IMR-90 (cell line): ENCODE results near the gene SRGAP3. TPM values are rescaled to one million over a fixed set of nuclear protein-coding genes. Genes with fewer than 3 reads are reported as not detected.

Experiments used
- ATAC-seq: fragments of 200-7000 bp; cut with Tn5 transposase; 2 replicates; pipeline ENCODE4 v1.9.1; 2020; ENCODE audit warnings: low read depth, mild to moderate bottlenecking, moderate library complexity
- BruUV-seq: library from RNA; stranded (reverse); fragments of 400-500 nt; replicated peaks from 2 replicates; lab custom pipeline; 2021; lab: Mats Ljungman, UMichigan
- CTCF ChIA-PET: fragments of 300-600 bp; formaldehyde crosslinking; extraction: SDS; loops from one replicate; lab custom pipeline; 2021; ENCODE audit warnings: antibody characterized with exemption; lab: Yijun Ruan, JAX
- POLR2A ChIA-PET: fragments of 300-600 bp; sonication (Branson Sonifier 250); formaldehyde crosslinking; loops from one replicate; lab custom pipeline; 2022; ENCODE audit warnings: antibody characterized with exemption; ENCODE audit not compliant: unreplicated experiment; lab: Charles Lee
- DNase-seq: peaks from one replicate; pipeline ENCODE4 v3.0.0; 2013
- H2AFZ ChIP-seq: replicated peaks from 2 replicates; pipeline ENCODE3; 2013; ENCODE audit warnings: low read length, mild to moderate bottlenecking; ENCODE audit not compliant: poor library complexity
- H2AK5ac ChIP-seq: 2 replicates; pipeline ENCODE4 v1.6.1; 2013; ENCODE audit warnings: low read depth, low read length, inconsistent platforms
- H2AK9ac ChIP-seq: replicated peaks from 2 replicates; pipeline ENCODE3; 2013; ENCODE audit warnings: mild to moderate bottlenecking, low read depth, low read length, moderate library complexity; ENCODE audit not compliant: poor library complexity
- H2BK120ac ChIP-seq: 2 replicates; pipeline ENCODE4 v1.6.1; 2013; ENCODE audit warnings: low read depth, low read length, inconsistent platforms
- H2BK15ac ChIP-seq: 3 replicates; pipeline ENCODE4 v1.6.1; 2013; ENCODE audit warnings: low read depth, low read length, inconsistent platforms
- H2BK20ac ChIP-seq: 2 replicates; pipeline ENCODE4 v1.6.1; 2013; ENCODE audit warnings: low read depth, mild to moderate bottlenecking, inconsistent platforms, low read length, moderate library complexity
- H2BK5ac ChIP-seq: 2 replicates; pipeline ENCODE4 v1.6.1; 2013; ENCODE audit warnings: mild to moderate bottlenecking, low read depth, low read length, inconsistent platforms; ENCODE audit not compliant: poor library complexity, severe bottlenecking
- H3K14ac ChIP-seq: replicated peaks from 2 replicates; pipeline ENCODE4 v1.6.1; 2013; ENCODE audit warnings: low read depth, low read length, inconsistent platforms
- H3K18ac ChIP-seq: 2 replicates; pipeline ENCODE4 v1.6.1; 2013; ENCODE audit warnings: low read depth, low read length, control low read depth
- H3K23ac ChIP-seq: 2 replicates; pipeline ENCODE4 v1.6.1; 2013; ENCODE audit warnings: low read depth, low read length, inconsistent platforms
- H3K27ac ChIP-seq: 2 replicates; pipeline ENCODE4 v1.5.1; 2013; ENCODE audit warnings: mild to moderate bottlenecking, control low read depth, low read length; ENCODE audit not compliant: insufficient read depth
- H3K27me3 ChIP-seq: 2 replicates; pipeline ENCODE4 v1.6.1; 2013; ENCODE audit warnings: low read length; ENCODE audit not compliant: control insufficient read depth, insufficient read depth
- H3K36me3 ChIP-seq: 2 replicates; pipeline ENCODE4 v1.6.1; 2013; ENCODE audit warnings: low read length, mixed read lengths; ENCODE audit not compliant: control insufficient read depth, insufficient read depth
- H3K4ac ChIP-seq: 2 replicates; pipeline ENCODE4 v1.6.1; 2013; ENCODE audit warnings: low read depth, low read length, inconsistent platforms
- H3K4me1 ChIP-seq: 2 replicates; pipeline ENCODE4 v1.6.1; 2013; ENCODE audit warnings: low read length, mixed read lengths; ENCODE audit not compliant: control insufficient read depth, insufficient read depth
- H3K4me2 ChIP-seq: 2 replicates; pipeline ENCODE4 v1.6.1; 2013; ENCODE audit warnings: low read depth, mild to moderate bottlenecking, control low read depth, low read length, moderate library complexity
- H3K4me3 ChIP-seq: 2 replicates; pipeline ENCODE4 v1.5.1; 2013; ENCODE audit warnings: low read depth, mild to moderate bottlenecking, control low read depth, low read length, moderate library complexity; ENCODE audit not compliant: insufficient read depth
- H3K56ac ChIP-seq: 2 replicates; pipeline ENCODE4 v1.6.1; 2013; ENCODE audit warnings: low read length, inconsistent platforms; ENCODE audit not compliant: insufficient read depth; ENCODE audit errors: extremely low read depth
- H3K79me1 ChIP-seq, 2 experiments: 2 replicates each; pipeline ENCODE4 v1.6.1; 2013; ENCODE audit warnings: low read length in 2 of 2, inconsistent platforms in 1 of 2, low read depth in 1 of 2
- H3K9ac ChIP-seq: 2 replicates; pipeline ENCODE4 v1.6.1; 2013; ENCODE audit warnings: low read depth, low read length, control low read depth
- H3K9me1 ChIP-seq: 2 replicates; pipeline ENCODE4 v1.6.1; 2013; ENCODE audit warnings: low read length, inconsistent platforms; ENCODE audit not compliant: insufficient read depth
- H3K9me3 ChIP-seq: 2 replicates; pipeline ENCODE4 v1.6.1; 2013; ENCODE audit warnings: low read length; ENCODE audit not compliant: control insufficient read depth, insufficient read depth
- H4K20me1 ChIP-seq: 2 replicates; pipeline ENCODE4 v1.6.1; 2013; ENCODE audit warnings: low read length, inconsistent platforms; ENCODE audit not compliant: insufficient read depth
- H4K5ac ChIP-seq: 2 replicates; pipeline ENCODE4 v1.6.1; 2013; ENCODE audit warnings: mild to moderate bottlenecking, low read depth, low read length, control low read depth
- H4K8ac ChIP-seq, 2 experiments: 2 replicates each; pipeline ENCODE4 v1.6.1; 2013; ENCODE audit warnings: low read depth in 2 of 2, low read length in 2 of 2, control low read depth in 1 of 2, inconsistent platforms in 1 of 2
- H4K91ac ChIP-seq: 2 replicates; pipeline ENCODE4 v1.6.1; 2013; ENCODE audit warnings: low read depth, low read length, inconsistent platforms; ENCODE audit not compliant: insufficient read depth
- BHLHE40 ChIP-seq: fragments of 150-350 bp; IDR thresholded peaks from 2 replicates; pipeline ENCODE4 v1.6.1; 2016; ENCODE audit warnings: mild to moderate bottlenecking, low read depth, low read length
- CEBPB ChIP-seq: IDR thresholded peaks from 2 replicates; pipeline ENCODE4 v1.6.1; 2012; ENCODE audit warnings: low read depth, low read length, improper control_type of control experiment
- CHD1 ChIP-seq: IDR thresholded peaks from 2 replicates; pipeline ENCODE4 v1.6.1; 2012; ENCODE audit warnings: low read depth, low read length, improper control_type of control experiment
- CTCF ChIP-seq: conservative IDR thresholded peaks from 2 replicates; pipeline ENCODE4 v1.5.1; 2012; ENCODE audit warnings: mild to moderate bottlenecking, low read depth, low read length, improper control_type of control experiment
- FOS ChIP-seq: fragments of 150-350 bp; IDR thresholded peaks from 2 replicates; pipeline ENCODE4 v1.6.1; 2016; ENCODE audit warnings: low read depth, low read length
- MAFK ChIP-seq: IDR thresholded peaks from 2 replicates; pipeline ENCODE4 v1.6.1; 2012; ENCODE audit warnings: low read depth, low read length, improper control_type of control experiment
- MAZ ChIP-seq: IDR thresholded peaks from 2 replicates; pipeline ENCODE4 v1.6.1; 2012; ENCODE audit warnings: low read depth, mild to moderate bottlenecking, low read length, improper control_type of control experiment, moderate library complexity, borderline replicate concordance
- MXI1 ChIP-seq: IDR thresholded peaks from 2 replicates; pipeline ENCODE4 v1.6.1; 2012; ENCODE audit warnings: low read depth, mild to moderate bottlenecking, low read length, moderate library complexity, borderline replicate concordance
- NFE2L2 ChIP-seq: fragments of 150-350 bp; IDR thresholded peaks from 2 replicates; pipeline ENCODE4 v1.6.1; 2016; ENCODE audit warnings: low read depth, mild to moderate bottlenecking, low read length
- POLR2A ChIP-seq: IDR thresholded peaks from 2 replicates; pipeline ENCODE4 v1.6.1; 2012; ENCODE audit warnings: mild to moderate bottlenecking, low read depth, low read length
- RAD21 ChIP-seq: IDR thresholded peaks from 2 replicates; pipeline ENCODE4 v1.6.1; 2012; ENCODE audit warnings: low read length, improper control_type of control experiment
- RCOR1 ChIP-seq: IDR thresholded peaks from 2 replicates; pipeline ENCODE4 v1.6.1; 2012; ENCODE audit warnings: mild to moderate bottlenecking, low read length, improper control_type of control experiment; ENCODE audit not compliant: insufficient replicate concordance
- RFX5 ChIP-seq: IDR thresholded peaks from 2 replicates; pipeline ENCODE4 v1.8.0; 2012; ENCODE audit warnings: low read depth, mild to moderate bottlenecking, low read length, moderate library complexity
- SMC3 ChIP-seq: fragments of 150-350 bp; IDR thresholded peaks from 2 replicates; pipeline ENCODE4 v1.6.1; 2016; ENCODE audit warnings: low read depth, mild to moderate bottlenecking, antibody characterized with exemption, low read length, moderate library complexity
- USF2 ChIP-seq: fragments of 150-350 bp; IDR thresholded peaks from 2 replicates; pipeline ENCODE4 v1.6.1; 2017; ENCODE audit warnings: mild to moderate bottlenecking, antibody characterized with exemption, low read length, low read depth
- WGBS, 2 experiments: methylation state at CpG; one replicate each; pipeline versions ENCODE4 v1.1.5 to v1.1.7; 2013; ENCODE audit warnings: missing lambda C conversion rate in 2 of 2; ENCODE audit not compliant: insufficient read length in 1 of 2; ENCODE audit errors: extremely low coverage in 2 of 2; 5-methylcytosine and 5-hydroxymethylcytosine counted together
- dilution Hi-C: fragments of 300-500 bp; cut with HindIII; formaldehyde crosslinking; loops from one replicate; pipeline ENCODE4 v1.14.3; 2018; ENCODE audit warnings: low sequenced_read_pairs; ENCODE audit not compliant: unreplicated experiment
- in situ Hi-C: fragments of 300-500 bp; cut with MboI; formaldehyde crosslinking; loops from 3 replicates; pipeline ENCODE4 v1.14.3; 2019; ENCODE audit warnings: low sequenced_read_pairs, inconsistent platforms, mixed read lengths
- intact Hi-C: fragments of 100-400 bp; cut with micrococcal nuclease; formaldehyde crosslinking; loops from 2 replicates; pipeline ENCODE4 v1.10.0; 2022
- polyA plus RNA-seq, 3 experiments: library from polyadenylated mRNA; depleted of rRNA; stranded (reverse); fragments of >200 nt; gene quantifications; 2 replicates each; pipeline ENCODE4 v1.2.3, GENCODE V29; 2012; ENCODE audit warnings: low replicate concordance in 1 of 3
- total RNA-seq: library from RNA; depleted of rRNA; stranded (reverse); fragments of >200 nt; gene quantifications from 2 replicates; pipeline ENCODE4 v1.2.3, GENCODE V29; 2012
- TF ChIP-seq, protein P1 (sequence below): fragments of 150-350 bp; IDR thresholded peaks from 2 replicates; pipeline ENCODE4 v1.6.1; 2016; ENCODE audit warnings: low read depth, mild to moderate bottlenecking, low read length, moderate library complexity, borderline replicate concordance

SRGAP3 gene
- total and polyA plus RNA-seq, 2 of the 4 experiments (the other 2 are of a cell fraction), result 0.68 to 1.4 TPM

DNA sequence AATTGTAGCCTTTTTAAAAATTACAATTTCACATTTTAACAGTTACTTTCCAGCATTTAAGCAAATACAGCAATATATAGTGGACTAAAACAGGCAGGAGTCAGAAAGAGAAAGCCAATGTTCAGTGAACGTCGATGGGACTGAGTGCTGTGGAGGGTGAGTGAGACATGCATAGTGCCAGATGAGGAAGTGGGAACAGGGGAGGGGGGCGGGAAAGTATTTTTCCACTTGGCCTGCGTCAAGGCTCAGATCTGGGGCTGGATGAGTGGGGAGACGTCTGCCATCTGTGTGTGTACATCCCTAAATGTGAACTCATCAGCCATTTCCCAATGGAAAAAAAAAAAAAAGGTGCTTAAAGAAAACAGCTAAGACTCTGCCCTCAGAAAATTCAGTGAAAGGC, 266.9 kb downstream of the SRGAP3 start:
- Histone ChIP-seq H3K9ac (no peak overlapping the region), H3K36me3 (no peaks in the 10 kb centered on the region), H2BK20ac (no peak overlapping the region), H3K4ac (no peak overlapping the region), H3K9me3 (peaks cover 4% of the 10 kb centered on the region; the same call in 1 of the 2 replicates), H3K56ac (no peak overlapping the region), H2BK120ac (no peak overlapping the region), H3K23ac (no peak overlapping the region), H4K8ac (no peak overlapping the region), H2AFZ (no peak overlapping the region), H4K91ac (no peak overlapping the region), H2AK5ac (no peak overlapping the region), H3K27me3 (peaks cover 6% of the 10 kb centered on the region), H3K4me2 (0 out of 2 replicates have a peak overlapping the region, but pooled peaks have one; percentile 8), H4K20me1 (no peaks in the 10 kb centered on the region), H3K27ac (no peak overlapping the region), H2AK9ac (no peak overlapping the region), H3K4me3 (no peak overlapping the region), H3K18ac (no peak overlapping the region), H2BK15ac (no peak overlapping the region), H3K4me1 (no peaks in the 10 kb centered on the region), H3K9me1 (no peaks in the 10 kb centered on the region), H3K14ac (no peak overlapping the region), H2BK5ac (no peak overlapping the region), H4K5ac (no peak overlapping the region), H3K79me1 (no peaks in the 10 kb centered on the region)
- in situ Hi-C loops, result no loop called here
- CTCF ChIA-PET, result interaction anchor here (0.6 kb wide), 1 partner anchor 231 kb away, joined by 5 read pairs; no protein-coding TSS in a partner anchor
- dilution Hi-C loops, result no loop called here
- DNase-seq (peak; percentile 56), ATAC-seq (peak; percentile 28)
- intact Hi-C loops, result no loop called here
- 20% methylated on average over 2 of the region's 5 CpGs; no CpG with 5 or more reads in 1 of the 2 experiments for WGBS, 2 experiments
- BruUV-seq, result no TSS peak
- POLR2A ChIA-PET, result interaction anchor here (0.6 kb wide), 1 partner anchor 267 kb away, joined by 3 read pairs; the partner anchor contains the start of gene SRGAP3
- TF ChIP-seq BHLHE40 (no peak), MAZ (no peak), USF2 (no peak), NFE2L2 (no peak), RCOR1 (no peak), RAD21 (no peak), SMC3 (no peak), CTCF (no peak), CEBPB (no peak), RFX5 (no peak), MAFK (no peak), POLR2A (no peak), CHD1 (no peak), MXI1 (no peak), FOS (no peak)
- TF ChIP-seq, protein P1, sequence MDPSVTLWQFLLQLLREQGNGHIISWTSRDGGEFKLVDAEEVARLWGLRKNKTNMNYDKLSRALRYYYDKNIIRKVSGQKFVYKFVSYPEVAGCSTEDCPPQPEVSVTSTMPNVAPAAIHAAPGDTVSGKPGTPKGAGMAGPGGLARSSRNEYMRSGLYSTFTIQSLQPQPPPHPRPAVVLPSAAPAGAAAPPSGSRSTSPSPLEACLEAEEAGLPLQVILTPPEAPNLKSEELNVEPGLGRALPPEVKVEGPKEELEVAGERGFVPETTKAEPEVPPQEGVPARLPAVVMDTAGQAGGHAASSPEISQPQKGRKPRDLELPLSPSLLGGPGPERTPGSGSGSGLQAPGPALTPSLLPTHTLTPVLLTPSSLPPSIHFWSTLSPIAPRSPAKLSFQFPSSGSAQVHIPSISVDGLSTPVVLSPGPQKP, result no peak
